ENCODE results near the gene HSPE1. TPM values are rescaled to one million over a fixed set of nuclear protein-coding genes. Genes with fewer than 3 reads are reported as not detected.
A peak's percentile ranks its signal among the peaks of the same experiment; 100 is the strongest.
"Not testable (repeated sequence)": the region's sequence is repeated elsewhere in the genome, so short reads cannot be mapped to it uniquely, and the experiment has no call there.

HSPE1 gene
- total RNA-seq (2014; rRNA removed): 266 and 321 TPM in 2 replicates
- percentile 97 among the genes with signal in this experiment for Bru-seq, nascent RNA
- percentile 99 among the genes with signal in this experiment for BruChase-seq, experiment 1, labeled RNA remaining after a 6-hour chase
- BruChase-seq, experiment 2, labeled RNA remaining after a 2-hour chase: percentile 98 among the genes with signal in this experiment
- long read RNA-seq, transcript HSPE1-201 (4 exons, 950 nt): major isoform, 237 of 339 reads
- long read RNA-seq, partial matches to known transcripts: 84 of 339 reads
- long read RNA-seq, other reads (novel, unspliced or antisense): 12 of 339 reads

- Histone ChIP-seq H3K4me3 (ENCODE audit: low read length) (peak within 1 kb of the TSS; percentile 89), H3K79me2 (ENCODE audit: low read length) (peaks cover 94% of the 10 kb centered on the region), H3K9me3 (ENCODE audit: low read length) (no peaks in the 10 kb centered on the region), H3K27ac (ENCODE audit: low read length) (peak within 1 kb of the TSS; percentile 85), H3K4me2 (ENCODE audit: low read length) (peak within 1 kb of the TSS; percentile 96), H3F3A (ENCODE audit: low read length, unreplicated experiment) (no peaks in the 10 kb centered on the region), H3K9ac (ENCODE audit: low read length) (peak within 1 kb of the TSS; percentile 98), H3K4me1 (ENCODE audit: insufficient read depth, low read length) (peaks cover 36% of the 10 kb centered on the region), H3K36me3 (ENCODE audit: low read depth, low read length) (peaks cover 71% of the 10 kb centered on the region), H4K20me1 (ENCODE audit: low read length) (peaks cover 66% of the 10 kb centered on the region), H3K9me2 (replicated peaks; ENCODE audit: low read length) (no peaks in the 10 kb centered on the region), H2AFZ (ENCODE audit: low read length) (peak within 1 kb of the TSS; percentile 27; the same call in 1 of the 2 replicates), H3K27me3 (ENCODE audit: low read length) (no peaks in the 10 kb centered on the region)
- ChIA-PET CTCF (interaction anchor here (0.5 to 1.3 kb wide), 2 partner anchors 77 to 100 kb away, joined by 3 read pairs; no protein-coding TSS in a partner anchor), POLR2A (ENCODE audit: unreplicated experiment) (interaction anchor here (0.5 to 1.4 kb wide), 12 partner anchors 13 to 211 kb away, joined by 3 to 7 read pairs (median 3); partner anchors contain the start of genes COQ10B, MARS2, MOB4 and SF3B1)
- ATAC-seq (peak; percentile 81), DNase-seq (peak; percentile 99)
- intact Hi-C loops (cut with micrococcal nuclease): loop anchor here (1.0 to 10.0 kb wide), 5 partner anchors 16 to 277 kb away; partner anchors contain the start of genes COQ10B and MOB4
- TF ChIP-seq EZH2 (IDR thresholded peaks at IDR 0.05; ENCODE audit: low read length, unreplicated experiment): no peak
- TF ChIP-seq CTCF (conservative IDR thresholded peaks at IDR 0.05; ENCODE audit: low read depth, low read length): no peak
- no peak for TF ChIP-seq EZH2phosphoT487 (IDR thresholded peaks at IDR 0.05; ENCODE audit: borderline replicate concordance, low read length)
- no TSS peak for BruUV-seq (replicated peaks)
Observed at GRCh38 chr2:197499594-197500502, at the start of gene HSPE1, which contains the start of gene HSPD1. Gene HSPE1 (plus strand): TSS chr2:197500379. CDS start chr2:197500437, 58 bp downstream. Gene HSPD1 (minus strand): TSS chr2:197499840. CDS start chr2:197498848, 992 bp downstream.

- Histone ChIP-seq H2AFZ (ENCODE audit: low read length) (no peak overlapping the region), H3K27me3 (ENCODE audit: low read length) (no peaks in the 10 kb centered on the region), H3K4me3 (ENCODE audit: low read length) (no peak overlapping the region), H3K36me3 (ENCODE audit: low read depth, low read length) (no peaks in the 10 kb centered on the region), H3K9me3 (ENCODE audit: low read length) (no peaks in the 10 kb centered on the region), H3K79me2 (ENCODE audit: low read length) (peaks cover 21% of the 10 kb centered on the region), H3K4me1 (ENCODE audit: insufficient read depth, low read length) (peaks cover 11% of the 10 kb centered on the region), H3F3A (ENCODE audit: low read length, unreplicated experiment) (no peaks in the 10 kb centered on the region), H3K9me2 (replicated peaks; ENCODE audit: low read length) (no peaks in the 10 kb centered on the region), H3K27ac (ENCODE audit: low read length) (no peak overlapping the region), H3K9ac (ENCODE audit: low read length) (no peak overlapping the region), H4K20me1 (ENCODE audit: low read length) (peaks cover 16% of the 10 kb centered on the region), H3K4me2 (ENCODE audit: low read length) (no peak overlapping the region)
- ATAC-seq (no peak), DNase-seq (no peak)
- no peak for TF ChIP-seq CTCF (conservative IDR thresholded peaks at IDR 0.05; ENCODE audit: low read depth, low read length)
- intact Hi-C loops (cut with micrococcal nuclease): no loop called here
- POLR2A ChIA-PET (ENCODE audit: unreplicated experiment): no interaction called here
- no TSS peak for BruUV-seq (replicated peaks)
- CTCF ChIA-PET: no interaction called here
Observed at GRCh38 chr2:197450465-197450864, 49.7 kb upstream of the HSPE1 start.

- ATAC-seq; H3F3A ChIP-seq (ENCODE audit: low read length, unreplicated experiment); CTCF ChIA-PET; H3K27me3 ChIP-seq (ENCODE audit: low read length); H3K9me3 ChIP-seq (ENCODE audit: low read length); BruUV-seq (replicated peaks); H3K4me2 ChIP-seq (ENCODE audit: low read length); H3K4me3 ChIP-seq (ENCODE audit: low read length); H2AFZ ChIP-seq (ENCODE audit: low read length); DNase-seq; intact Hi-C loops (cut with micrococcal nuclease); POLR2A ChIA-PET (ENCODE audit: unreplicated experiment); H3K27ac ChIP-seq (ENCODE audit: low read length); H3K36me3 ChIP-seq (ENCODE audit: low read depth, low read length); H3K9me2 ChIP-seq (replicated peaks; ENCODE audit: low read length); H3K9ac ChIP-seq (ENCODE audit: low read length): not testable (repeated sequence)
- Histone ChIP-seq H3K4me1 (ENCODE audit: insufficient read depth, low read length) (peaks cover 11% of the 10 kb centered on the region), H4K20me1 (ENCODE audit: low read length) (peaks cover 21% of the 10 kb centered on the region), H3K79me2 (ENCODE audit: low read length) (peaks cover 26% of the 10 kb centered on the region)
Observed at GRCh38 chr2:197450935-197451358, 49.2 kb upstream of the HSPE1 start.
